ENCODE data around the gene SGCA. TPM values are rescaled to one million over a fixed set of nuclear protein-coding genes. Genes with fewer than 3 reads are reported as not detected.

SGCA gene
- total and polyA plus RNA-seq, 7 donors = 120 to 291 (median 254) TPM

DNA sequence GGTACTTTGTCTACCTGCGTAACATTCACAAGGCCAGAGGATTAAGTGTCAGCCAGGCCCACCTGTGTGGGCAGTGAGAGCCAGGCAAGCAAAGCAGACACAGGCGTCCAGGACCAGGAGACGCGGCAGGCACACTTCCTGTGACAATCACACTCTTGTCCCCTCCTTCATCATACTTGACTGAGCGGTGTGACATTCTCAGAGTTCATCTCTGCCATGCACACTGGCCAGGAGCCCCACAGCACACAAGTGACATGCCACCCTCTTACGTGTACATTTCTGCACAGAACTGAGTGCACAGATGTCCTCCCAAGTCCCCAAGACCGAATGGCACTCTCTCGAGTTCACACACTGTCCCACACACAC is 24.1 kb upstream of the SGCA start:
- Histone ChIP-seq H3K27me3 (ENCODE audit: insufficient read depth in 3 of 3, low read length in 2 of 3) (no peaks in the 10 kb centered on the region), H3K27ac (no peak overlapping the region), H3K4me1 (peaks cover 18% of the 10 kb centered on the region), H3K9me3 (no peaks in the 10 kb centered on the region), H3K4me3 (no peak overlapping the region), H3K36me3 (ENCODE audit: insufficient read depth in 1 of 2, low read depth in 1 of 2) (peaks cover 15 to 85% of the 10 kb centered on the region in 2 donors)
- ATAC-seq = no peak
- TF ChIP-seq, protein P1, sequence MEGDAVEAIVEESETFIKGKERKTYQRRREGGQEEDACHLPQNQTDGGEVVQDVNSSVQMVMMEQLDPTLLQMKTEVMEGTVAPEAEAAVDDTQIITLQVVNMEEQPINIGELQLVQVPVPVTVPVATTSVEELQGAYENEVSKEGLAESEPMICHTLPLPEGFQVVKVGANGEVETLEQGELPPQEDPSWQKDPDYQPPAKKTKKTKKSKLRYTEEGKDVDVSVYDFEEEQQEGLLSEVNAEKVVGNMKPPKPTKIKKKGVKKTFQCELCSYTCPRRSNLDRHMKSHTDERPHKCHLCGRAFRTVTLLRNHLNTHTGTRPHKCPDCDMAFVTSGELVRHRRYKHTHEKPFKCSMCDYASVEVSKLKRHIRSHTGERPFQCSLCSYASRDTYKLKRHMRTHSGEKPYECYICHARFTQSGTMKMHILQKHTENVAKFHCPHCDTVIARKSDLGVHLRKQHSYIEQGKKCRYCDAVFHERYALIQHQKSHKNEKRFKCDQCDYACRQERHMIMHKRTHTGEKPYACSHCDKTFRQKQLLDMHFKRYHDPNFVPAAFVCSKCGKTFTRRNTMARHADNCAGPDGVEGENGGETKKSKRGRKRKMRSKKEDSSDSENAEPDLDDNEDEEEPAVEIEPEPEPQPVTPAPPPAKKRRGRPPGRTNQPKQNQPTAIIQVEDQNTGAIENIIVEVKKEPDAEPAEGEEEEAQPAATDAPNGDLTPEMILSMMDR (IDR thresholded peaks at IDR 0.05) = no peak
- peak in 1 of 2 donors; percentile 19 for DNase-seq
- intact Hi-C loops (cut with DNase I) = loop anchor here in 1 of 2 donors (2.0 kb wide), 1 partner anchor 19 kb away; no protein-coding TSS in a partner anchor
- WGBS, 3 donors = 51 to 65% (median 56%) methylated on average over 8 of the region's 8 CpGs

DNA sequence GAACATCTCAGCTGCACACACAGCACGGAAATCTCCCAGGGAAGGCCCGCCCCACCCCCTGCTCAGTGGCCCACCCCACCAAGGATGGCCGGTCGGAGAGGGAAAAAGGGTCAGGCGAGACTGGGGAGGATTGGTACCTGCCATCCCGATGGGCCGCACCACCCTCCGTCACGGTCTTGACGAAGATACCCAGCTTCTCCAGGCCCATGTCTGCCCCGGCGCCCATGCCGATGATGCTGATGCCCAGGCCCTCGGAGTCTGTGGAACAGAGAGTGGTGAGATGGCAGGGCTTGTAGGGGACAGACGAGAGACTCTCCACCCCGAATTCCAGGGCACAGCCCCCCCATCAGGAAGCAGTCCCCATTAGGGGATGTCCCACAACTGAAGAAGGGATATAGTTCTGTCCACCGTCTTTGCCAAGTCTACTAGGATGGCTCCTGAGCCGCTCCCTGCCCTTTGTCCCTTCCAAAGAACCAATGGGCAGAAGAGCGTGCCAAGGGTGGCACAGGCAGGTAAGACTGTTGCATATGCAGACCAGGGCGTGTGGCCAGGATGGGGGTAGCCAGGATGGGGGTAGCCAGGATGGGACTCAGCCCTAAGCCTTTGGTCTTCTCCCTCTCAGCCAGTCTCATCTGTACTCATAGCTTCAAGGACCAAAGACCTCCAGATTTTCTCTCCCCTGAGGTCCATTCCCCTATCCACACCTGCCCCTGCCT is 22.2 kb upstream of the SGCA start:
- Histone ChIP-seq H3K27me3 (ENCODE audit: insufficient read depth in 3 of 3, low read length in 2 of 3) (no peaks in the 10 kb centered on the region), H3K9me3 (no peaks in the 10 kb centered on the region), H3K4me3 (no peak overlapping the region), H3K36me3 (ENCODE audit: insufficient read depth in 1 of 2, low read depth in 1 of 2) (peaks cover 9 to 66% of the 10 kb centered on the region in 2 donors), H3K4me1 (peaks cover 36% of the 10 kb centered on the region), H3K27ac (no peak overlapping the region)
- DNase-seq (peak in 1 of 2 donors; percentile 56), ATAC-seq (no peak)
- WGBS, 3 donors = 87% methylated on average over 17 to 20 of the region's 20 CpGs
- TF ChIP-seq, protein P1 (IDR thresholded peaks at IDR 0.05) = no peak
- intact Hi-C loops (cut with DNase I) = no loop called here

DNA sequence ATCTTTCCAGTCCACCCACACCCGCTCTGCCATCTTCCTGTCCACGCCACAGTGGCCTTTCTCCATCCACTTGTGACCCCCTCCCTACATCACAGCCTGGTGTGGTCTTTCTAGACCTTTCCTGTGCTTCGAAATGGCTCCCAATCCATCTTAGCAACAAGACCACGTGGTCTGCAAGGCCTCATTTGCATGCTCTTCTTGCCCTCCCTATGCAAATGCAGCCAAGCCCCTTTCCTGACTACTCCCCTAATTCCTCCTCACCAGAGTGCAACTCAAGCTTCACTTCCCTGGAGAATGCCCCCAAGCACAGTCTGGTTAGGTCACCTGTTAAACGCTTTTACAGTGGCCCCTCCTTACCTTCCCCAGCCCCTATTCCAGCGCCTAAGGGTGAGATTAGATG is 21.4 kb upstream of the SGCA start:
- Histone ChIP-seq H3K4me1 (peaks cover 42% of the 10 kb centered on the region), H3K4me3 (no peak overlapping the region), H3K36me3 (ENCODE audit: insufficient read depth in 1 of 2, low read depth in 1 of 2) (peaks cover 7 to 58% of the 10 kb centered on the region in 2 donors), H3K9me3 (no peaks in the 10 kb centered on the region), H3K27ac (no peak overlapping the region), H3K27me3 (ENCODE audit: insufficient read depth in 3 of 3, low read length in 2 of 3) (no peaks in the 10 kb centered on the region)
- ATAC-seq (no peak), DNase-seq (no peak)
- TF ChIP-seq, protein P1 (IDR thresholded peaks at IDR 0.05) = no peak
- intact Hi-C loops (cut with DNase I) = no loop called here
- 70 to 84% (median 79%) methylated on average over 6 of the region's 6 CpGs for whole genome bisulfite sequencing, 3 donors

DNA sequence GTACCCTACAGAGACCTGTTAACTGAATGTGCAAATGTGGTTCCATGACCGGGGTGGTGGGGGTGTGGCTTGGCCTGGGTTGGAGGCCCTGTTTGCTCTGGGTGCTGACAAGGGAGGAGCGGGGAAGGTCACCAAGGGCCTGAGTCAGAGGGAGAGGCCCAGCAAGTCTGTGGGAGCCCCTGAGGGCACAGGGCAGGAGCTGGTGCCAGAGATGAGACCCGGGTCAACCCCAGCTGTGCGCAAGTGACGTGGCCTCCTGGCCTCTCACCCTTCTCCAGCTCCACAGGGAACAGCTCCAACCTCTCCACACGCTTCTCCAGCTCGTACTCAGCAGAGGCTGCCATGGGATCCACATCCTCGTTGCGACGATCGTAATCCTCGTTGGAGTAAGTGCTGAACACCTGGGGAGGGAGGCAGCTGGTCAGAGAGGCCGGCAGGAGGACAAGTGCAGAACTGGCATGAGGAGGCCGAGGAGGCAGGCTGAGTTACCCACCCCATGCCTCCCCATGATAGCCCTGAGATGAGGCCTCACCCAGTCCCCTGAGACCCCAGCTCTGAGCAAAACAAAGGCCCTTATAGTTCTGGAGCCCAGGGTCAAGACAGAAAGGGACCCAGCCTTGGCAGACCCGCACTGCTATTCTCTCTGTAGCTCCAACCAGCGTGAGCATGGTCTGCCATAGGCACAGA is 20.8 kb upstream of the SGCA start:
- Histone ChIP-seq H3K27me3 (ENCODE audit: insufficient read depth in 3 of 3, low read length in 2 of 3) (no peaks in the 10 kb centered on the region), H3K9me3 (no peaks in the 10 kb centered on the region), H3K4me3 (no peak overlapping the region), H3K36me3 (ENCODE audit: insufficient read depth in 1 of 2, low read depth in 1 of 2) (peaks cover 7 to 52% of the 10 kb centered on the region in 2 donors), H3K27ac (peak overlapping the region; percentile 36), H3K4me1 (peaks cover 42% of the 10 kb centered on the region)
- intact Hi-C loops (cut with DNase I) = loop anchor here in 1 of 2 donors (5.0 kb wide), 1 partner anchor 33 kb away; no protein-coding TSS in a partner anchor
- WGBS, 3 donors = 36 to 54% (median 39%) methylated on average over 16 of the region's 16 CpGs
- no peak for ATAC-seq
- peak; percentile 72 to 85 for DNase-seq
- TF ChIP-seq, protein P1 (IDR thresholded peaks at IDR 0.05) = no peak

Measured in psoas muscle (tissue), 8 donors.